ENCODE data around the gene KRT38. TPM values are rescaled to one million over a fixed set of nuclear protein-coding genes. Genes with fewer than 3 reads are reported as not detected.

The KRT38 gene
- total and polyA plus RNA-seq, 2 of the 8 experiments (the other 6 are each of a cell fraction or from before 2014, with no cell fraction given) = not detected

- Histone ChIP-seq H4K5ac (ENCODE audit: insufficient read length, low read depth, low read length) (no peak overlapping the region), H3K56ac (replicated peaks; ENCODE audit: insufficient read length, low read depth, low read length) (no peak overlapping the region), H3K4me2 (ENCODE audit: insufficient read depth in 1 of 2, low read depth in 2 of 2, low read length in 2 of 2) (no peak overlapping the region), H3K14ac (ENCODE audit: insufficient read length) (no peak overlapping the region), H2BK12ac (ENCODE audit: low read depth, low read length) (no peak overlapping the region), H3K23ac (ENCODE audit: insufficient read length) (no peak overlapping the region), H4K8ac (ENCODE audit: extremely low read depth, insufficient read depth, low read length) (no peak overlapping the region), H3K18ac (ENCODE audit: extremely low read depth, low read length) (no peak overlapping the region), H3K27ac (ENCODE audit: low read depth, low read length) (no peak overlapping the region), H3K4me3 (ENCODE audit: extremely low read depth in 1 of 4, insufficient read depth in 2 of 4, low read depth in 3 of 4, low read length in 4 of 4) (no peak overlapping the region), H2AK5ac (ENCODE audit: low read depth, low read length) (no peak overlapping the region), H2BK15ac (ENCODE audit: low read length) (no peak overlapping the region), H2BK120ac (replicated peaks; ENCODE audit: low read depth, low read length) (no peak overlapping the region), H2AFZ (ENCODE audit: low read length) (no peak overlapping the region), H3K27me3 (replicated peaks in 1 of 4; ENCODE audit: control insufficient read depth in 3 of 4, extremely low read depth in 1 of 4, insufficient read depth in 3 of 4, low read length in 3 of 4) (no peaks in the 10 kb centered on the region), H2BK5ac (ENCODE audit: low read depth, low read length) (no peak overlapping the region), H4K20me1 (replicated peaks in 1 of 2; ENCODE audit: control insufficient read depth in 1 of 2, insufficient read depth in 2 of 2, low read length in 2 of 2) (no peaks in the 10 kb centered on the region), H3K4me1 (replicated peaks in 1 of 4; ENCODE audit: control insufficient read depth in 3 of 4, insufficient read depth in 4 of 4, low read length in 3 of 4) (no peaks in the 10 kb centered on the region), H3K23me2 (ENCODE audit: low read depth, low read length) (no peaks in the 10 kb centered on the region; the same call in 1 of the 2 replicates), H3K9me3 (ENCODE audit: insufficient read depth in 2 of 2, low read depth in 1 of 2, low read length in 1 of 2) (peaks cover 3 to 9% of the 10 kb centered on the region in 2 experiments; a peak in 2 of 4 replicates), H2BK20ac (ENCODE audit: low read length) (no peak overlapping the region), H4K91ac (replicated peaks; ENCODE audit: insufficient read length, low read length) (no peak overlapping the region), H3K79me2 (ENCODE audit: control insufficient read depth in 1 of 2, insufficient read depth in 2 of 2, low read length in 2 of 2) (no peaks in the 10 kb centered on the region), H3K36me3 (ENCODE audit: control insufficient read depth in 2 of 4, insufficient read depth in 4 of 4, low read length in 3 of 4) (no peaks in the 10 kb centered on the region), H3K9ac (replicated peaks in 1 of 4; ENCODE audit: extremely low read depth in 1 of 4, low read depth in 3 of 4, low read length in 3 of 4) (no peak overlapping the region), H3K79me1 (ENCODE audit: low read depth, low read length) (no peaks in the 10 kb centered on the region), H3K4ac (replicated peaks; ENCODE audit: insufficient read length, low read depth, low read length) (no peak overlapping the region)
- ChIA-PET POLR2A (ENCODE audit: partially characterized antibody) (interaction anchor here (0.8 kb wide), 1 partner anchor 14 kb away, joined by 3 read pairs; the partner anchor contains the start of gene KRT38), CTCF (ENCODE audit: partially characterized antibody) (interaction anchor here (0.7 to 1.7 kb wide), 9 partner anchors 11 to 570 kb away, joined by 3 to 7 read pairs (median 3); no protein-coding TSS in a partner anchor)
- no peak for DNase-seq (ENCODE audit: low read depth in 1 of 2, low spot score in 2 of 2)
- no peak for FAIRE-seq
- WGBS, 2 experiments (ENCODE audit: extremely low coverage in 1 of 2, insufficient coverage in 1 of 2, insufficient read length in 1 of 2, insufficient replicate concordance in 2 of 2, low coverage in 1 of 2, low lambda C conversion rate in 2 of 2, missing lambda C conversion rate in 1 of 2) = 88% methylated on average over 1 of the region's 1 CpG; no CpG with 5 or more reads in 1 of the 2 experiments
- no peak for TF ChIP-seq FOSL1 (IDR thresholded peaks at IDR 0.05; ENCODE audit: insufficient read depth, low read depth, low read length)
- no peak for TF ChIP-seq SIN3A (conservative IDR thresholded peaks at IDR 0.05 in 1 of 2, IDR thresholded peaks at IDR 0.05 in 1 of 2; ENCODE audit: low read depth in 1 of 2, low read length in 2 of 2)
- TF ChIP-seq RXRA (IDR thresholded peaks at IDR 0.05; ENCODE audit: insufficient read depth, low read depth, low read length) = no peak
- TF ChIP-seq ATF3 (IDR thresholded peaks at IDR 0.05; ENCODE audit: insufficient read depth, low read depth, low read length) = no peak
- TF ChIP-seq, protein P1, sequence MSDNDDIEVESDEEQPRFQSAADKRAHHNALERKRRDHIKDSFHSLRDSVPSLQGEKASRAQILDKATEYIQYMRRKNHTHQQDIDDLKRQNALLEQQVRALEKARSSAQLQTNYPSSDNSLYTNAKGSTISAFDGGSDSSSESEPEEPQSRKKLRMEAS (IDR thresholded peaks at IDR 0.05) = no peak
- TF ChIP-seq CREB1 (IDR thresholded peaks at IDR 0.05) = no peak
- TF ChIP-seq BRCA1 (IDR thresholded peaks at IDR 0.05; ENCODE audit: low read depth, low read length) = no peak
These were observed 14.5 kb upstream of the KRT38 start for GRCh38 chr17:41455236-41455635.

Measured in H1 (cell line).